ENCODE measurements around the gene C1QL2. TPM values are rescaled to one million over a fixed set of nuclear protein-coding genes. Genes with fewer than 3 reads are reported as not detected.

Gene C1QL2
- total RNA-seq, 4 donors from 2014 or later: not detected

- in situ Hi-C loops (cut with MboI; ENCODE audit: low sequenced_read_pairs in 4 of 4): no loop called here
- Histone ChIP-seq H3K9me3 (no peaks in the 10 kb centered on the region), H3K27me3 (no peaks in the 10 kb centered on the region), H3K4me1 (no peaks in the 10 kb centered on the region), H3K36me3 (no peaks in the 10 kb centered on the region), H3K27ac (no peak overlapping the region), H3K4me3 (no peak overlapping the region)
- TF ChIP-seq CTCF (IDR thresholded peaks at IDR 0.05 in 4 of 5, conservative IDR thresholded peaks at IDR 0.05 in 1 of 5): no peak
- no peak for TF ChIP-seq POLR2A (IDR thresholded peaks at IDR 0.05)
- intact Hi-C loops (cut with DNase I; ENCODE audit: low total_unique reads): no loop called here
- ATAC-seq (no peak), DNase-seq (no peak)
These were observed 52.2 kb downstream of the C1QL2 start for GRCh38 chr2:119106301-119106897.

Other genes starting within 250 kb of the C1QL2 start
- gene MARCO, start 216.6 kb downstream of the C1QL2 start, total RNA-seq: 1 to 10 TPM in 3 of 4 donors, under 1 TPM in 1; 0.66 to 5.9 (median 2.6) TPM
- gene STEAP3, start 65.1 kb upstream of the C1QL2 start, total RNA-seq: 10 to 100 TPM; 10.1 to 21.7 (median 10.6) TPM
- 1 to 10 TPM in 2 of 4 donors, under 1 TPM in 1, not detected in 1; 0.61 to 5.9 (median 2.6) TPM for gene C2orf76, start 208.1 kb upstream of the C1QL2 start, total RNA-seq
- gene DBI, start 208.2 kb upstream of the C1QL2 start, total RNA-seq: 100 to 1,000 TPM in 1 of 4 donors, 10 to 100 TPM in 3; 17.3 to 102 (median 55.2) TPM